BLaER1 treated with 17β-estradiol and CSF1 and Interleukin-3, amounts not matched to agents 10 nM and 100 nM (cell line): ENCODE measurements around the gene ALPP.
A peak's percentile ranks its signal among the peaks of the same experiment; 100 is the strongest.
"Not testable (repeated sequence)": the region's sequence is repeated elsewhere in the genome, so short reads cannot be mapped to it uniquely, and the experiment has no call there.

Experiments
- H3K27ac ChIP-seq, 11 experiments: shearing (Covaris generic); formaldehyde crosslinking; 2 replicates each; pipeline ENCODE4 v1.8.1; 2022
- H3K27me3 ChIP-seq, 11 experiments: shearing (Covaris generic); formaldehyde crosslinking; 2 replicates each; pipeline ENCODE4 v1.8.1; 2022
- H3K36me3 ChIP-seq, 11 experiments: shearing (Covaris generic); formaldehyde crosslinking; 2 replicates each; pipeline ENCODE4 v1.8.1; 2022
- H3K4me1 ChIP-seq, 10 experiments: shearing (Covaris generic); formaldehyde crosslinking; 2 replicates each; pipeline ENCODE4 v1.8.1; 2022
- H3K4me2 ChIP-seq, 11 experiments: shearing (Covaris generic); formaldehyde crosslinking; 2 replicates each; pipeline ENCODE4 v1.8.1; 2022
- H3K4me3 ChIP-seq, 10 experiments: shearing (Covaris generic); formaldehyde crosslinking; 2 replicates each; pipeline ENCODE4 v1.8.1; 2022
- H3K9ac ChIP-seq, 11 experiments: shearing (Covaris generic); formaldehyde crosslinking; 2 replicates each; pipeline ENCODE4 v1.8.1; 2022
- H3K9me3 ChIP-seq, 11 experiments: shearing (Covaris generic); formaldehyde crosslinking; replicated peaks in 1 of 11; 2 replicates each; pipeline ENCODE4 v1.8.1; 2022
- H4K20me1 ChIP-seq, 11 experiments: shearing (Covaris generic); formaldehyde crosslinking; 2 replicates each; pipeline ENCODE4 v1.8.1; 2022
- Cebpa-rat ChIP-seq, 11 experiments: shearing (Covaris generic); IDR thresholded peaks; 2 replicates each; pipeline ENCODE4 v1.8.1; 2022

The ALPP gene

DNA sequence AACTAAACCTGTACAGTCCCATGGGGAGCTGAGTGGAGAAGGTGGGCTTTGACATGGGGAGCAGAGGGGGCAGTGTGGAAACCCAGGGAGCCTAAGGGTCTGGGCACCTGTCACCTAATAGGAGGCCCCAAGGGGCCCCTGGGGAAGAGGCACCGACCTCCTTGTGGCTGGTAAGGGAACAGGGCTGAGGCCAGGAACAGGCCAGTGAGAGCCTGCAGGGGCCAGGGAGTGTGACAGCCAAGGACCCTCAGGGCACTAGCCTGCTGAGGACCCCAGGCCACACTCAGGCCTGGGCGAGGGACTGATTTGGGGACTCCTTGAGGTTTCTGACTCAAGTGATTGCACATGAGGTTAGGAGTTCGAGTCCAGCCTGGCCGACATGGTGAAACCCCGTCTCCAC, 24.5 kb upstream of the ALPP start:
- Histone ChIP-seq H4K20me1 (peaks cover 0 to 29% (median 0%) of the 10 kb centered on the region in 11 experiments; a peak in 5 of 22 replicates), H3K4me3 (no peak overlapping the region), H3K9ac (no peak overlapping the region), H3K9me3 (peaks cover 0 to 22% (median 11%) of the 10 kb centered on the region in 11 experiments; a peak in 13 of 22 replicates), H3K36me3 (no peaks in the 10 kb centered on the region), H3K4me1 (peaks cover 0 to 9% (median 4%) of the 10 kb centered on the region in 10 experiments; a peak in 16 of 20 replicates), H3K27ac (no peak overlapping the region), H3K4me2 (0 out of 22 replicates have a peak overlapping the region, but pooled peaks of 1 of the 11 experiments have one; percentile 7), H3K27me3 (peaks cover 37 to 48% (median 42%) of the 10 kb centered on the region in 11 experiments)
- no peak for TF ChIP-seq Cebpa-rat (IDR thresholded peaks at IDR 0.05)

DNA sequence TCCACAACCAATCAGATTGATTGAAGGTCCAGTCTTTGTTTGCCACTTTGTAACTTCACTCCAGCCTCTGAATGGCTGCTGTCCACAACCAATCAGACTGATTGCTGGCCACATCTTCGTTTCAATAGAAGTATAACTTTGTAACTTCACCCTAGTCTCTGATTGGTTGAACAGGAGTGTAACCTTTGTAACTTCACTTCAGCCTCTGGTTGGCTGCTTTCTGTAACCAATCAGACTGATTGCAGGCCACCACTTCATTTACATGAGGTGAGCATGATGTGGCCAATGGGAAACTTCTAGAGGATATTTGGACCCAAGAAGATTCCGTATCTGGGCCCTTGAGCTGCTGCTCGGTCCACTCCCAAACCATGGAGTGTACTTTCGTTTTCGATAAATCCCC, 16.9 kb upstream of the ALPP start:
- Histone ChIP-seq H3K4me1 (peaks cover 21 to 46% (median 43%) of the 10 kb centered on the region in 10 experiments), H3K27me3 (no peaks in the 10 kb centered on the region)
- TF ChIP-seq Cebpa-rat (IDR thresholded peaks at IDR 0.05) = no peak

DNA sequence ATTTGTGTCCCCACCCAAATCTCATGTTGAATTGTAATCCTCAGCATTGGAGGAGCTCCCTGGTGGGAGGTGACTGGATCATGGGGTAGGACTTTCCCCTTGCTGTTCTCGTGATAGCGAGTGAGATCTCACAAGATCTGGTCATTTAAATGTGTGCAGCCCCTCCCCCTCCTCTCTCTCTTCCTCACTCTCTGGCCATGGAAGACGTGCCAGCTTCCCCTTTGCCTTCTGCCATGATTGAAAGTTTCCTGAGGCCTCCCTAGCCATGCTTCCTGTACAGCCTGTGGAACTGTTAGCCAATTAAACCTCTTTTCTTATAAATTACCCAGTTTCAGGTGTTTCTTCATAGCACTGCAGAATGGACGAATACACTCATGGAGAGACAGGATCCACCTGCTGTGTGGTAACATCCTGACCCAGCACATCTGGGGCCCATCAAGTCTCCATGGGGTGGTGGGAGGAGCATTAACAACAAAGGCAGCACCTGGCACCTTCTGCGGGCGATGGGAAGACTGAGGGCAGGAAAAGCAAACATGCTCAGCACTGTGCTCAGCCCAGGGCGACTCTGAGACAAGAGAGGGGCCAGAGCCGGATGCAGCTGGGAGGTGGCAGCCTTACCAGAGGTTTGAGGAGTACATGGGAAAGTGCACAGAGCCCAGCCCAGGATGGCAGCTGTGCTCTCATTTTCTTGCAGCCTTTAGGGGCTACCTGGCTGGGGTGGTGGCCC, 16.2 kb upstream of the ALPP start:
- Histone ChIP-seq H3K4me1 (peaks cover 21 to 46% (median 43%) of the 10 kb centered on the region in 10 experiments), H3K27ac (peak overlapping the region in 5 of 11 experiments; percentile 39 to 74 (median 64); a peak in 9 of 22 replicates), H3K36me3 (no peaks in the 10 kb centered on the region; a peak in 2 of 22 replicates), H4K20me1 (no peaks in the 10 kb centered on the region), H3K9me3 (peaks cover 13 to 18% (median 15%) of the 10 kb centered on the region in 11 experiments), H3K4me2 (peak overlapping the region; percentile 76 to 99 (median 91); a peak in 21 of 22 replicates), H3K9ac (peak overlapping the region in 4 of 11 experiments; percentile 59 to 68 (median 64); a peak in 4 of 22 replicates), H3K27me3 (no peaks in the 10 kb centered on the region), H3K4me3 (peak overlapping the region in 3 of 10 experiments; percentile 9 to 45 (median 14); a peak in 1 of 20 replicates)
- peak in 2 of 11 experiments; percentile 40 to 45; a peak in 2 of 22 replicates for TF ChIP-seq Cebpa-rat (IDR thresholded peaks at IDR 0.05)

More for the DNA sequence above, 16.9 kb upstream of the ALPP start:
- no peaks in the 10 kb centered on the region; a peak in 2 of 22 replicates for H3K36me3 ChIP-seq
- H3K9me3 ChIP-seq = peaks cover 13 to 18% (median 15%) of the 10 kb centered on the region in 11 experiments
- H3K9ac ChIP-seq = no peak overlapping the region; a peak in 1 of 22 replicates
- H3K4me3 ChIP-seq = peak overlapping the region in 4 of 10 experiments; percentile 9 to 19 (median 15); a peak in 3 of 20 replicates
- H3K27ac ChIP-seq = peak overlapping the region in 4 of 11 experiments; percentile 59 to 67 (median 63); a peak in 6 of 22 replicates
- H3K4me2 ChIP-seq = peak overlapping the region in 7 of 11 experiments; percentile 76 to 97 (median 89); a peak in 9 of 22 replicates
- H4K20me1 ChIP-seq = no peaks in the 10 kb centered on the region

DNA sequence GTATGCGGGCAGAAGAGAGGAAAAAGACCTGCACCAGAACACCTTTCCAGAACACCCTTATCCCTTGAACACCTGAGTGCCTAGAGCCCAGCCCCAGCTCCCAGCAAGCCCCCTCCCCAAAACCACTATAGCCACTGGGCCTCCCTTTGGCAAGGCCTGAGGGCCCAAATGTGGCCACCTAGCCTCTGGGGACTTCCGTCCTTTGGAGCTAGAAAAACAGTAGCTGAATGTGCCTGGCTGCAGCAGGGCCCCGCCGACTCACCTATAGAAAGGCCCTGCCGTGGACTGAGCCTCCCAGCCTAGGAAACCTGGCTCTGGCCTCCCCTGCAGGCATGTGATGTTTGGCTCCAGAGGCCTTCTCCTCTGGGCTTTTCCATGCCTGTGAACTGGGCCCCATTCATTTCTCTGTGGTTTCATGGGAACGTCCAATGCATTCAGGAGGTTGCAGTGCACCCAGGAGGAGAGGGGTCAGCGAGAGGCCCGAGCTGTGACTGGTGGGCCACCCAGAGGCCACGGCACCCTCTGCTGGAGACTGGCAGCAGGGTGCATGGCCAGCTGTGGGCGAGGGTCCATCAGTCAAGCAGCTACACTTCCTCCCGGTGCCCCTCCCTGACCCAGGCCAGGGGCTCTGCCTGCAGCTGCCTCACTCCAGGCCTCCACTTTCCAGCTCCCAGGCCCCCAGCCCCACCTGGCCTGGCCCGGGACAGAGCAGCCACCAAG, 15.3 kb upstream of the ALPP start:
- Histone ChIP-seq H3K9me3 (peaks cover 13 to 18% (median 15%) of the 10 kb centered on the region in 11 experiments), H3K9ac (peak overlapping the region; percentile 20 to 77 (median 59); a peak in 21 of 22 replicates), H3K27ac (peak overlapping the region; percentile 21 to 74 (median 49); a peak in 20 of 22 replicates), H3K4me3 (peak overlapping the region; percentile 21 to 58 (median 43); a peak in 15 of 20 replicates), H3K4me2 (peak overlapping the region; percentile 76 to 99 (median 91)), H3K4me1 (peaks cover 24 to 55% (median 51%) of the 10 kb centered on the region in 10 experiments)
- H3K36me3 ChIP-seq, H3K27me3 ChIP-seq, H4K20me1 ChIP-seq: not testable (repeated sequence)

DNA sequence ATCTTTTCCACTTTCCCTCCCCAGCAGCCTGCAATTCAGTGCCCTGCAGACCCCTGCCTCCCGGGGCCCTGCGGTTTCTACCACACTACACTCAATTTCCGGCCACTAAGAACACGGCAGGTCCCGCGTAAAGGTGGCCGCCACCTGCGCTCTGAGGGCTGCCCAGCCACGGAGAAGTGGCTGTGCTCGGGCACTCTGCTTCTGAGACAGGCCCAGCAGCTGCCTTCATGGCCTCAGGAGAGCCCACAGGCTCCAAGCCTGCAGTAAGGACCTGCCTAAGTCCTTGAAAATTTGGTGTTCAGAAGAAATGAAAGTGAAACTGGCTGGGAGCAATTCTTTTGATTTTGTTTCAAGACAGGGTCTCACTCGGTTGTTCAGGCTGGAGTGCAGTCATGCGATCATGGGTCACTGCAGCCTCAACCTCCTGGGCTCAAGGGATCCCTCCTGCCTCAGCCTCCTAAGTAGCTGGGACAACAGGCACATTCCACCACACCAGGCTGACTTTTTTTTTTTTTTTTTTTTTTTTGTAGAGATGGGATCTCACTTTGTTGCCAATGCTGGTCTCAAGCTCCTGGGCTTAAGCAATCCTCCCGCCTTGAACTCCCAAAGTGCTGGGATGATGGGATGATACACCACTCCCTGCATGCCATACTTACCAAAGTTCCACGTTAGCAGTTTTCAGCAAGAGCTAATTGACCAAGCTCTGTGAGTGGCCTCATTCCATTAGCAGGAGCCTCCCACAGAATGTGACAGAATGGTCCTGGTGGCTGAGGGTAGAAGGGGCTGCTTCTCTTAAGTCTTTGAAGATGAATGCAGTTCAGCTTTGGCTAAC, 14.6 kb upstream of the ALPP start:
- no peak for TF ChIP-seq Cebpa-rat (IDR thresholded peaks at IDR 0.05)
- Histone ChIP-seq H3K9ac (peak overlapping the region; percentile 20 to 77 (median 59); a peak in 21 of 22 replicates), H3K27ac (peak overlapping the region; percentile 21 to 74 (median 49); a peak in 20 of 22 replicates), H3K9me3 (peaks cover 13 to 18% (median 15%) of the 10 kb centered on the region in 11 experiments), H3K4me3 (peak overlapping the region; percentile 21 to 58 (median 43); a peak in 15 of 20 replicates), H3K4me2 (peak overlapping the region; percentile 76 to 99 (median 91)), H3K27me3 (no peaks in the 10 kb centered on the region), H3K36me3 (no peaks in the 10 kb centered on the region; a peak in 2 of 22 replicates), H3K4me1 (peaks cover 24 to 59% (median 55%) of the 10 kb centered on the region in 10 experiments), H4K20me1 (no peaks in the 10 kb centered on the region)

DNA sequence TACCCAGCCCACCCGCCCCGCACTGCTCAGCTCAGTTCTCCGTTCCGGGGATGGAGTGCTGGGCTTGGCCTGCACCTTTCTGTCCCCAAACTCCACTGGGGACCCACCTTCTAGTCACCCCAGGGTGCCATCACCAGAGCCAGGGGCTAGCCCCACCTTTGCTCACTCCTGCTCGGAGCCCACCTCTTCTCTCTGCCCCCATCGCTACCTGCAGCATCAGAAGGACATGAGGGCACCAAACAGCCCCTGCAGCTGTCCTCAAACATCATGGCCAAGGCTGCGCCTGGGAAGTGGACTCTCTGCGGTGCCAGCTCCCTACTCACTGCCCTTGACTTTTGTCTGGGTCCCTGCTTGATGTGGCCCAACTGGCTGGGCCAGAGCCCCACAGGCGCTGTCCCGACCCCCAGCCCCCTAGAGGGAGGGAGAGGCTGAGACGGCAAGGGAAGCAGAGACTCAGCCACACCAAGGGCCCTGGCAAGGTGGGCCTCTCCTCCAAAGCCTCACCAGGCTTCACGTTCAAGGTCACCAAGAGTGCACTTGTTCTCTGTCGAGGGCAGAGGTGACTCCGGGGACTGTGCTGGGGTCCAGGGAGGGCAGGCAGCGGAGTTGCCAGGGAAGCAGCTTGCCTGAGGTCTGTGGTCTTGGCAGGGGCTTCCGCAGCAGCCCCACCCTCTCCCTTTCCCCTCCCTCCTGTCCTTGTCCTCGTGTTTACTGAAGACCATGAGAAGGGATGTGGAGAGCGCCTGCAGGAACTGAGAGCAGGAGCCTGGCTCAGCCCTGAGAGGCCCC, 13.6 kb upstream of the ALPP start:
- H3K36me3 ChIP-seq, H3K27me3 ChIP-seq, H3K4me3 ChIP-seq, H4K20me1 ChIP-seq: not testable (repeated sequence)
- Histone ChIP-seq H3K9me3 (peaks cover 13 to 18% (median 15%) of the 10 kb centered on the region in 11 experiments), H3K27ac (peak overlapping the region in 5 of 11 experiments; percentile 11 to 57 (median 40); a peak in 7 of 22 replicates), H3K4me2 (peak overlapping the region; percentile 46 to 91 (median 69); a peak in 21 of 22 replicates), H3K9ac (peak overlapping the region in 2 of 11 experiments; percentile 13 to 36; a peak in 2 of 22 replicates), H3K4me1 (peaks cover 33 to 69% (median 64%) of the 10 kb centered on the region in 10 experiments)

DNA sequence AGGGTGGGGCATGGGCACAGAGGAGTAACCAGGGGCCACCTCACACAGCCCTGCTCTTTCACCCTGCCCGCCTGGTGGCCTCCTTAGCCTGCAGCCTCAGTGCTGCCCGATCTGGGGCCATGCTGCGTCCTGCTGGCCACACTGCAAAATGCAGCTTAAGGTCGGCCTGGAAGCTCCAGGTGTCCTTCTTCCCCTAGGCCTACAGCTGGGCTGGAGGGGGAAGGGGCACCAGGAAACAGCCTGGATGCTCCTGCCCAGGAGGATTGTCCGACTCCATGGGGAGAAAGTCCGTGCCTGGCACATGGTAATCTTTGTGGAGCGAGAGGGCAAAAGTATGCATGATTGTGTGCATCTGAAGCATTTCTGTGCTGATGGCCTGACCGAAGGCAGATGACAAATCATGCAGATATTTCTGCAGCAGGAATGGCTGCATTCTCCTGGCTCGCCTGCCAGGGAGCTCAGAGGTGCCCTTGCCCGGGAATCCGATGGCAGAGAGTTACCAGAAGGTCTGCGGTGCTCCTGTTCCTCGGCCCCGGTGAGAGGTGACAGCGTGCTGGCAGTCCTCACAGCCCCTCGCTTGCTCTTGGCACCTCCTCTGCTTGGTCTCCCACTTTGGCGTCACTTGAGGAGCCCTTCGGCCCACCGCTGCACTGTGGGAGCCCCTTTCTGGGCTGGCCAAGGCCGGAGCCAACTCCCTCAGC, 12.8 kb upstream of the ALPP start:
- no peak for TF ChIP-seq Cebpa-rat (IDR thresholded peaks at IDR 0.05)
- Histone ChIP-seq H3K4me1 (peaks cover 33 to 69% (median 64%) of the 10 kb centered on the region in 10 experiments), H3K27me3 (no peaks in the 10 kb centered on the region), H4K20me1 (no peaks in the 10 kb centered on the region), H3K4me2 (peak overlapping the region; percentile 46 to 91 (median 69); a peak in 20 of 22 replicates), H3K9me3 (peaks cover 13 to 18% (median 15%) of the 10 kb centered on the region in 11 experiments), H3K36me3 (no peaks in the 10 kb centered on the region; a peak in 2 of 22 replicates), H3K4me3 (no peak overlapping the region), H3K9ac (0 out of 22 replicates have a peak overlapping the region, but pooled peaks of 1 of the 11 experiments have one; percentile 36), H3K27ac (peak overlapping the region in 1 of 11 experiments; percentile 57; a peak in 1 of 22 replicates)

DNA sequence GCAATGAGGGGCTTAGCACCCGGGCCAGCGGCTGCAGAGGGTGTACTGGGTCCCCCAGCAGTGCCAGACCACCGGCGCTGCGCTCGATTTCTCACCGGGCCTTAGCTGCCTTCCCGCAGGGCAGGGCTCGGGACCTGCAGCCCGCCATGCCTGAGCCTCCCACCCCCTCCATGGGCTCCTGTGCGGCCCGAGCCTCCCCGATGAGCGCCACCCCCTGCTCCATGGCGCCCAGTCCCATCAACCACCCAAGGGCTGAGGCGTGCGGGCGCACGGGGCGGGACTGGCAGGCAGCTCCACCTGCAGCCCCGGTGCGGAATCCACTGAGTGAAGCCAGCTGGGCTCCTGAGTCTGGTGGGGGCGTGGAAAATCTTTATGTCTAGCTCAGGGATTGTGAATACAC, 12.1 kb upstream of the ALPP start:
- H3K4me2 ChIP-seq, H3K9ac ChIP-seq, H4K20me1 ChIP-seq, H3K36me3 ChIP-seq, H3K27ac ChIP-seq, H3K27me3 ChIP-seq, H3K4me3 ChIP-seq: not testable (repeated sequence)
- Histone ChIP-seq H3K4me1 (peaks cover 33 to 72% (median 66%) of the 10 kb centered on the region in 10 experiments), H3K9me3 (peaks cover 9 to 13% (median 11%) of the 10 kb centered on the region in 11 experiments)
